Breast epithelium (tissue), 4 donors: ENCODE data around the gene OTOA. TPM values are rescaled to one million over a fixed set of nuclear protein-coding genes. Genes with fewer than 3 reads are reported as not detected.
"Not testable (repeated sequence)": the region's sequence is repeated elsewhere in the genome, so short reads cannot be mapped to it uniquely, and the experiment has no call there.

Experiments
- DNase-seq, 2 donors: peaks; one replicate each; pipeline ENCODE4 v3.0.0-alpha.2; 2019; ENCODE audit warnings: low spot score in 2 of 2
- H3K27ac ChIP-seq, 2 donors: fragments of 200-600 bp; sonication (generic) in 1 of 2; one replicate each; pipeline ENCODE4 v1.5.1; 2016 to 2019; ENCODE audit warnings: mild to moderate bottlenecking in 1 of 2
- H3K27me3 ChIP-seq, 2 donors: fragments of 200-600 bp; sonication (generic) in 1 of 2; one replicate each; pipeline versions ENCODE4 v1.5.1 to v1.6.0; 2017 to 2019; ENCODE audit warnings: control low read depth in 1 of 2, mild to moderate bottlenecking in 1 of 2
- H3K36me3 ChIP-seq: fragments of 200-600 bp; one replicate; pipeline ENCODE4 v1.5.1; 2019
- H3K4me1 ChIP-seq, 2 donors: fragments of 200-600 bp; sonication (generic); one replicate each; pipeline ENCODE4 v1.5.1; 2016 to 2019; ENCODE audit warnings: control low read depth in 1 of 2
- H3K4me3 ChIP-seq, 3 donors: fragments of 200-600 bp; sonication (generic); 1 replicate in 2 of 3; 2 replicates in 1 of 3; pipeline ENCODE4 v1.5.1; 2016 to 2019; ENCODE audit warnings: mild to moderate bottlenecking in 3 of 3, moderate library complexity in 2 of 3
- H3K9me3 ChIP-seq, 2 donors: fragments of 200-600 bp; sonication (generic) in 1 of 2; one replicate each; pipeline ENCODE4 v1.5.1; 2016 to 2019; ENCODE audit warnings: control low read depth in 1 of 2
- CTCF ChIP-seq, 3 donors: fragments of 450-650 bp; IDR thresholded peaks; one replicate each; pipeline ENCODE4 v1.5.1; 2016 to 2017; ENCODE audit warnings: antibody characterized with exemption in 3 of 3, mild to moderate bottlenecking in 3 of 3, moderate library complexity in 3 of 3
- POLR2A ChIP-seq: fragments of 450-650 bp; IDR thresholded peaks from one replicate; pipeline ENCODE4 v1.6.1; 2016; ENCODE audit warnings: antibody characterized with exemption, mild to moderate bottlenecking, moderate library complexity
- POLR2AphosphoS5 ChIP-seq, 3 donors: sonication (generic); formaldehyde crosslinking; IDR thresholded peaks; one replicate each; pipeline ENCODE4 v1.6.1; 2017; ENCODE audit warnings: antibody characterized with exemption in 3 of 3
- intact Hi-C: fragments of 100-400 bp; cut with DNase I; formaldehyde crosslinking; loops from one replicate; pipeline ENCODE4 v1.15.1; 2023; ENCODE audit warnings: low total_unique reads
- total RNA-seq, 3 donors: library from RNA; depleted of rRNA; stranded (reverse); fragments of >200 nt; gene quantifications; one replicate each; pipeline ENCODE4 v1.1.0, GENCODE V29; 2016

Gene OTOA
- total RNA-seq, 3 donors from 2014 or later = 0.96 to 1.5 TPM; not detected in 1

- no peaks in the 10 kb centered on the region for H3K9me3 ChIP-seq
- H3K27ac ChIP-seq = no peak overlapping the region
- intact Hi-C loops = no loop called here
- no peak for DNase-seq
- H3K4me1 ChIP-seq = no peaks in the 10 kb centered on the region
- no peak overlapping the region for H3K4me3 ChIP-seq
- no peaks in the 10 kb centered on the region for H3K36me3 ChIP-seq
- no peaks in the 10 kb centered on the region for H3K27me3 ChIP-seq
- no peak for TF ChIP-seq POLR2AphosphoS5 (IDR thresholded peaks at IDR 0.05)
- no peak for TF ChIP-seq CTCF (IDR thresholded peaks at IDR 0.05)
- no peak for TF ChIP-seq POLR2A
These were observed 59.1 kb downstream of the OTOA start for GRCh38 chr16:21722771-21723455.

GRCh38 chr16:21723532-21723931 is 59.8 kb downstream of the OTOA start:
- H3K4me3 ChIP-seq = no peak overlapping the region
- no peaks in the 10 kb centered on the region for H3K4me1 ChIP-seq
- no peaks in the 10 kb centered on the region for H3K9me3 ChIP-seq
- TF ChIP-seq POLR2AphosphoS5 (IDR thresholded peaks at IDR 0.05) (no peak), CTCF (IDR thresholded peaks at IDR 0.05) (no peak), POLR2A (no peak)
- no peaks in the 10 kb centered on the region for H3K36me3 ChIP-seq
- no peak overlapping the region for H3K27ac ChIP-seq
- DNase-seq = no peak
- H3K27me3 ChIP-seq = no peaks in the 10 kb centered on the region
- intact Hi-C loops = no loop called here

GRCh38 chr16:21727344-21727743 is 63.6 kb downstream of the OTOA start:
- H3K4me1 ChIP-seq = no peaks in the 10 kb centered on the region
- intact Hi-C loops = no loop called here
- H3K27ac ChIP-seq = no peak overlapping the region
- no peaks in the 10 kb centered on the region for H3K9me3 ChIP-seq
- no peak for TF ChIP-seq POLR2AphosphoS5 (IDR thresholded peaks at IDR 0.05)
- TF ChIP-seq CTCF (IDR thresholded peaks at IDR 0.05) = no peak
- TF ChIP-seq POLR2A = no peak
- H3K27me3 ChIP-seq = no peaks in the 10 kb centered on the region
- H3K4me3 ChIP-seq = no peak overlapping the region
- no peak for DNase-seq
- no peaks in the 10 kb centered on the region for H3K36me3 ChIP-seq

- DNase-seq, H3K36me3 ChIP-seq, intact Hi-C loops: not testable (repeated sequence)
These were observed 67.5 kb downstream of the OTOA start for GRCh38 chr16:21731233-21731632.

GRCh38 chr16:21740637-21741036 is 76.9 kb downstream of the OTOA start:
- H3K9me3 ChIP-seq, intact Hi-C loops, H3K27ac ChIP-seq: not testable (repeated sequence)

More at GRCh38 chr16:21731233-21731632, 67.5 kb downstream of the OTOA start:
- H3K27me3 ChIP-seq, H3K27ac ChIP-seq, H3K4me3 ChIP-seq, H3K9me3 ChIP-seq, H3K4me1 ChIP-seq: not testable (repeated sequence)

GRCh38 chr16:21756192-21757079 is 92.7 kb downstream of the OTOA start:
- H3K36me3 ChIP-seq, intact Hi-C loops, H3K27ac ChIP-seq, H3K4me1 ChIP-seq, H3K27me3 ChIP-seq, H3K9me3 ChIP-seq, DNase-seq, H3K4me3 ChIP-seq: not testable (repeated sequence)

More at GRCh38 chr16:21740637-21741036, 76.9 kb downstream of the OTOA start:
- not testable (repeated sequence) for H3K36me3 ChIP-seq, H3K4me1 ChIP-seq, H3K4me3 ChIP-seq, H3K27me3 ChIP-seq, DNase-seq

GRCh38 chr16:21757080-21757671 is 93.4 kb downstream of the OTOA start:
- H3K36me3 ChIP-seq, H3K27me3 ChIP-seq, H3K27ac ChIP-seq, H3K9me3 ChIP-seq, intact Hi-C loops, H3K4me3 ChIP-seq, DNase-seq, H3K4me1 ChIP-seq: not testable (repeated sequence)

GRCh38 chr16:21768280-21768679 is 104.5 kb downstream of the OTOA start:
- H3K27ac ChIP-seq, H3K4me1 ChIP-seq, H3K4me3 ChIP-seq, DNase-seq, H3K27me3 ChIP-seq, intact Hi-C loops, H3K9me3 ChIP-seq, H3K36me3 ChIP-seq: not testable (repeated sequence)

GRCh38 chr16:21768810-21769209 is 105.0 kb downstream of the OTOA start:
- DNase-seq, H3K27ac ChIP-seq, intact Hi-C loops, H3K9me3 ChIP-seq, H3K4me3 ChIP-seq, H3K36me3 ChIP-seq, H3K4me1 ChIP-seq, H3K27me3 ChIP-seq: not testable (repeated sequence)
